ENCODE measurements around the gene MAFF. TPM values are rescaled to one million over a fixed set of nuclear protein-coding genes. Genes with fewer than 3 reads are reported as not detected.

MAFF gene
- polyA plus RNA-seq, 1 donor from 2014 or later = 2.1 TPM

GRCh38 chr22:38228326-38228872, 26.6 kb downstream of the MAFF start:
- H4K20me1 ChIP-seq (ENCODE audit: insufficient read depth) = no peaks in the 10 kb centered on the region
- H3K79me2 ChIP-seq (replicated peaks; ENCODE audit: insufficient read depth, low read length) = no peaks in the 10 kb centered on the region
- H3K9me3 ChIP-seq (ENCODE audit: low read length) = no peaks in the 10 kb centered on the region
- no peaks in the 10 kb centered on the region for H3K9me2 ChIP-seq (ENCODE audit: insufficient read depth, low read length)
- no peak overlapping the region for H3K27ac ChIP-seq (ENCODE audit: low read length)
- H3K27me3 ChIP-seq (ENCODE audit: insufficient read depth, low read depth, low read length) = no peaks in the 10 kb centered on the region
- TF ChIP-seq EP300 (conservative IDR thresholded peaks at IDR 0.05; ENCODE audit: poor library complexity, severe bottlenecking) (no peak), MXI1 (conservative IDR thresholded peaks at IDR 0.05; ENCODE audit: poor library complexity, severe bottlenecking) (no peak), RAD21 (conservative IDR thresholded peaks at IDR 0.05) (no peak), SMC3 (conservative IDR thresholded peaks at IDR 0.05; ENCODE audit: poor library complexity) (no peak)
- TF ChIP-seq, protein P1, sequence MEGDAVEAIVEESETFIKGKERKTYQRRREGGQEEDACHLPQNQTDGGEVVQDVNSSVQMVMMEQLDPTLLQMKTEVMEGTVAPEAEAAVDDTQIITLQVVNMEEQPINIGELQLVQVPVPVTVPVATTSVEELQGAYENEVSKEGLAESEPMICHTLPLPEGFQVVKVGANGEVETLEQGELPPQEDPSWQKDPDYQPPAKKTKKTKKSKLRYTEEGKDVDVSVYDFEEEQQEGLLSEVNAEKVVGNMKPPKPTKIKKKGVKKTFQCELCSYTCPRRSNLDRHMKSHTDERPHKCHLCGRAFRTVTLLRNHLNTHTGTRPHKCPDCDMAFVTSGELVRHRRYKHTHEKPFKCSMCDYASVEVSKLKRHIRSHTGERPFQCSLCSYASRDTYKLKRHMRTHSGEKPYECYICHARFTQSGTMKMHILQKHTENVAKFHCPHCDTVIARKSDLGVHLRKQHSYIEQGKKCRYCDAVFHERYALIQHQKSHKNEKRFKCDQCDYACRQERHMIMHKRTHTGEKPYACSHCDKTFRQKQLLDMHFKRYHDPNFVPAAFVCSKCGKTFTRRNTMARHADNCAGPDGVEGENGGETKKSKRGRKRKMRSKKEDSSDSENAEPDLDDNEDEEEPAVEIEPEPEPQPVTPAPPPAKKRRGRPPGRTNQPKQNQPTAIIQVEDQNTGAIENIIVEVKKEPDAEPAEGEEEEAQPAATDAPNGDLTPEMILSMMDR (IDR thresholded peaks at IDR 0.05; ENCODE audit: poor library complexity, severe bottlenecking) = no peak
- no peaks in the 10 kb centered on the region for H3F3A ChIP-seq (ENCODE audit: insufficient read depth, low read length, poor library complexity, severe bottlenecking)
- H3K4me2 ChIP-seq (ENCODE audit: low read length) = no peak overlapping the region
- H3K36me3 ChIP-seq (ENCODE audit: insufficient read depth, low read length) = no peaks in the 10 kb centered on the region
- H3K9ac ChIP-seq (ENCODE audit: low read length) = no peak overlapping the region
- no peak overlapping the region for H3K4me3 ChIP-seq (ENCODE audit: low read length)
- H2AFZ ChIP-seq (ENCODE audit: low read depth, low read length) = no peak overlapping the region

GRCh38 chr22:38228873-38229740, 27.3 kb downstream of the MAFF start:
- H3K4me2 ChIP-seq (ENCODE audit: low read length) = no peak overlapping the region
- no peaks in the 10 kb centered on the region for H3K9me3 ChIP-seq (ENCODE audit: low read length)
- H3K36me3 ChIP-seq (ENCODE audit: insufficient read depth, low read length) = no peaks in the 10 kb centered on the region
- no peak for TF ChIP-seq TAF1 (IDR thresholded peaks at IDR 0.05; ENCODE audit: low read depth)
- no peak for TF ChIP-seq EZH2 (IDR thresholded peaks at IDR 0.05; ENCODE audit: borderline replicate concordance, insufficient read depth, low read length, poor library complexity, severe bottlenecking)
- no peak for TF ChIP-seq POLR2AphosphoS5 (IDR thresholded peaks at IDR 0.05)
- TF ChIP-seq, protein P2, sequence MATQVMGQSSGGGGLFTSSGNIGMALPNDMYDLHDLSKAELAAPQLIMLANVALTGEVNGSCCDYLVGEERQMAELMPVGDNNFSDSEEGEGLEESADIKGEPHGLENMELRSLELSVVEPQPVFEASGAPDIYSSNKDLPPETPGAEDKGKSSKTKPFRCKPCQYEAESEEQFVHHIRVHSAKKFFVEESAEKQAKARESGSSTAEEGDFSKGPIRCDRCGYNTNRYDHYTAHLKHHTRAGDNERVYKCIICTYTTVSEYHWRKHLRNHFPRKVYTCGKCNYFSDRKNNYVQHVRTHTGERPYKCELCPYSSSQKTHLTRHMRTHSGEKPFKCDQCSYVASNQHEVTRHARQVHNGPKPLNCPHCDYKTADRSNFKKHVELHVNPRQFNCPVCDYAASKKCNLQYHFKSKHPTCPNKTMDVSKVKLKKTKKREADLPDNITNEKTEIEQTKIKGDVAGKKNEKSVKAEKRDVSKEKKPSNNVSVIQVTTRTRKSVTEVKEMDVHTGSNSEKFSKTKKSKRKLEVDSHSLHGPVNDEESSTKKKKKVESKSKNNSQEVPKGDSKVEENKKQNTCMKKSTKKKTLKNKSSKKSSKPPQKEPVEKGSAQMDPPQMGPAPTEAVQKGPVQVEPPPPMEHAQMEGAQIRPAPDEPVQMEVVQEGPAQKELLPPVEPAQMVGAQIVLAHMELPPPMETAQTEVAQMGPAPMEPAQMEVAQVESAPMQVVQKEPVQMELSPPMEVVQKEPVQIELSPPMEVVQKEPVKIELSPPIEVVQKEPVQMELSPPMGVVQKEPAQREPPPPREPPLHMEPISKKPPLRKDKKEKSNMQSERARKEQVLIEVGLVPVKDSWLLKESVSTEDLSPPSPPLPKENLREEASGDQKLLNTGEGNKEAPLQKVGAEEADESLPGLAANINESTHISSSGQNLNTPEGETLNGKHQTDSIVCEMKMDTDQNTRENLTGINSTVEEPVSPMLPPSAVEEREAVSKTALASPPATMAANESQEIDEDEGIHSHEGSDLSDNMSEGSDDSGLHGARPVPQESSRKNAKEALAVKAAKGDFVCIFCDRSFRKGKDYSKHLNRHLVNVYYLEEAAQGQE (IDR thresholded peaks at IDR 0.05; ENCODE audit: borderline replicate concordance) = no peak
- TF ChIP-seq, protein P1 (IDR thresholded peaks at IDR 0.05; ENCODE audit: poor library complexity, severe bottlenecking) = no peak
- TF ChIP-seq MXI1 (conservative IDR thresholded peaks at IDR 0.05; ENCODE audit: poor library complexity, severe bottlenecking) = no peak
- TF ChIP-seq EP300 (conservative IDR thresholded peaks at IDR 0.05; ENCODE audit: poor library complexity, severe bottlenecking) = no peak
- no peak for TF ChIP-seq RAD21 (conservative IDR thresholded peaks at IDR 0.05)
- no peak for TF ChIP-seq SMC3 (conservative IDR thresholded peaks at IDR 0.05; ENCODE audit: poor library complexity)
- H3F3A ChIP-seq (ENCODE audit: insufficient read depth, low read length, poor library complexity, severe bottlenecking) = no peaks in the 10 kb centered on the region
- H2AFZ ChIP-seq (ENCODE audit: low read depth, low read length) = no peak overlapping the region
- H3K4me3 ChIP-seq (ENCODE audit: low read length) = no peak overlapping the region
- H3K27me3 ChIP-seq (ENCODE audit: insufficient read depth, low read depth, low read length) = no peaks in the 10 kb centered on the region
- H4K20me1 ChIP-seq (ENCODE audit: insufficient read depth) = no peaks in the 10 kb centered on the region
- no peak overlapping the region for H3K27ac ChIP-seq (ENCODE audit: low read length)
- no peaks in the 10 kb centered on the region for H3K79me2 ChIP-seq (replicated peaks; ENCODE audit: insufficient read depth, low read length)
- no peaks in the 10 kb centered on the region for H3K9me2 ChIP-seq (ENCODE audit: insufficient read depth, low read length)
- H3K9ac ChIP-seq (ENCODE audit: low read length) = no peak overlapping the region

All from neural cell (in vitro differentiated cells).